CD4-positive, alpha-beta T cell treated with Interleukin-17A for 4 hours (primary cell): ENCODE data around the gene EEF2.
A peak's percentile ranks its signal among the peaks of the same experiment; 100 is the strongest.

Source experiments
- DNase-seq: peaks from one replicate; pipeline ENCODE4 v3.0.0-alpha.2; 2020; ENCODE audit warnings: mixed read lengths

The EEF2 gene

DNA sequence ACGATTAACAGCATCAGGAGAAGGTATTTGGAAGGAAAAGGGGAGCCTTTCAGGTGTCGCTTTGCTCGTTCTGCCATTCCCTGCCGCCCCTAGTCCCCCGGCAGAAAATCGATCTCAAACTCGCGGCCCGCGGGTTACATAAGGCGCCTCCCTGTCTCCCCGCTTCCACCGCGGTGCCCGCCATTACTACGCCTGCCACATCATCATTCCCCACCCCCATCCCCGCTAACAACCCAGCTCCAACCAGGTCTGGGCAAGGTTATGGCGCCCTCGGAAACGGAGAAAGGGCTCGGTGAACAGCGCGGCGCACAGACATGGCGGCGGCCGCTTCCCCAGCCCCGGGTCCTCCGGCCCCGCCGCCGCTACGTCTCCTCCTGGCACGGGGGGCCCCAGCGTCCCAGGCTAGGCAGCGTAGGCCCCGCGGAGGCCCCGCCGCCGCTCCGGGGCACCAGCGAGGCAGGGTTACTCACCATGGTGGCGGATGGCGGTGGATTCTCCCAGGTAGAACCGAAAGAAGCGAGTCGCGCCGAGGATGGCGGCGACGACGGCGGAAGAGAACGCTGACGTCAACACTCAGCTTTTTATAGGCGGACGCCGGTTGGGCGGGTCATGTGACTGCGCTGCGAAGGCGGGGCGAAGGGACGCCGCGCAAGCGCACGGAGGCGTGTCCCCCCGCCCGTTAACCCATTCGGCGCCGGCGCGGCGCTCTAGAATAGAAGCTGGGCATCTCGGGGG, at the start of gene EEF2:
EEF2 (minus strand) TSS at position 556 of the 735 bp plus-strand sequence; CDS start at position 473, 83 bp downstream.
- peak; percentile 94 for DNase-seq

GRCh38 chr19:4034048-4035017, 49.1 kb upstream of the EEF2 start:
- DNase-seq, result no peak

DNA sequence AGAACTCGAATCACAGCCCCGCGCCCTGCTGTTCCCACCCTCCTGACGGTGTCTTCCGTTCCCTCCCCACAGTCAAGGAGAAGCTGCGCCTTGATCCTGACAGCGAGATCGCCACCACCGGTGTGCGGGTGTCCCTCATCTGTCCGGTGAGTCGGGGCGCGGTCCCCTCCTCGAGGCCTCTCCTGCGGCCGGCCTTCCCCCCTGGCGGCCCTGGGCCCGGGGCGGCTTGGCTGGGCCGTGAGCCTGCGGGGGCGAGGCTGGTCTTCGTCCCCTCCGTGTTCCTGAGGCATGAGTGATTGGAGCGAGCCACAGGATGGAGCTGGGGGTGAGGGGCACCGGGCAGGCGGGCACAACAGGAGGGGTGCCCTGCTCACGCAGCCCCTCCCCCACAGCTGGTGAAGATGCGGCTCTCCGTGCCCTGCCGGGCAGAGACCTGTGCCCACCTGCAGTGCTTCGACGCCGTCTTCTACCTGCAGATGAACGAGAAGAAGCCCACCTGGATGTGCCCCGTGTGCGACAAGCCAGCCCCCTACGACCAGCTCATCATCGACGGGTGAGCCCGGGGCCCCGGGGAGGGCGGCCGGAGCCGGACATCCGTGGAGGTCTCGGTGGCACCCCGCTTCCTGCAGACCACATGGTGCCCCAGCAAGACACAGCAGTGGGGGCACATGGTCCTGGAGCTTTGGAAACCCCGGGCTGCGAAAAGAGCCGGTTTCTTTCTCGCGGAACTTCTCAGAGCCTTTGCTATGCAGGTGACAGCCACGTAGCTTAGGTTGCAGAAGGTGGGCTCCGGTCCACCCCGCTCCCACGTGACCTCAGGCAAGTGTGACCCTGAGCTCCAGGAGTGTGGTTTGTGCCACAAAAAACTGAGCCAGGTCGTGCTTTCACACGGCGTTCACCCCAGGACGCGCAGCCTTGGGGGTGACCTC, 48.0 kb upstream of the EEF2 start:
- no peak for DNase-seq

DNA sequence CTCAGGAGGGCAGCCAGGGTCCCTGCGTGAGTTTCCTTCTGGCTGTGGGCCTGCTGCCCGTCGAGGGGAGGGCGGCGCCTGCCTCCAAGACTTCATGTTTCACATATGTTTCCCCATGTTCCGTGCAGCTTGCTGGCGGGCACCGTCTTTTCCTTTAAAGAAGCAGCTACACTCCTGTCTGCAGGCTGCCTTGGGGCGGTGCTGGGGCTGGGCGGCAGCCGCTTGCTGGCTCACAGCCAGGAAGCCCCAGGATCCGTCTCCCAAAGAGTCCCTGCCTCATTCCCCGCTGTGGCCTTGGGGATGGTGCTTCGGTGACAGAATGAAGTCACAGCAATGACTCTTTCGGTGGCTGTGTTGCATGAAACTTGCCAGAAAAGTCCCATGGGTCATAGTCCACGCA, 47.2 kb upstream of the EEF2 start:
- no peak for DNase-seq

DNA sequence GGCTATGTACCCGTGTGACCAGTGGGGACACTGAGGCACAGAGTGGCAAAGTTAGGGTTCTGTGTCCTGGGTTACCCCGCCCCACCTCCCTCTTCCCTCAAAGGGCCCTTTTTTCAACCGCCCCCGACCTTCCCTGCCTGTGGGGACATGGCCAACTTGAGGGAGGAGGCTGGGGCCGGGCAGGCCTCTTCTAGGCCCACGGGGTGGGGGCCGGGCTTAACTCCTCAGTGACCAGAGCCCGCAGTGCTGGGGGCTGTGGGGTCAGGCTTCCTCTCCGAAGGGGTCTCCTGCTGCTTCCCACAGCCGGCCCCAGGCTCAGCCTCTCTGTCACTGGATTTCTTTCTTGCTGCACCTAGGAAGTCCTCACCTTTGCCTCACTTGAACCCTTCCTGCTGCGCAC, 46.2 kb upstream of the EEF2 start:
- DNase-seq, result no peak

GRCh38 chr19:4030981-4031380, 45.7 kb upstream of the EEF2 start:
- no peak for DNase-seq

GRCh38 chr19:4030552-4030951, 45.3 kb upstream of the EEF2 start:
- no peak for DNase-seq

DNA sequence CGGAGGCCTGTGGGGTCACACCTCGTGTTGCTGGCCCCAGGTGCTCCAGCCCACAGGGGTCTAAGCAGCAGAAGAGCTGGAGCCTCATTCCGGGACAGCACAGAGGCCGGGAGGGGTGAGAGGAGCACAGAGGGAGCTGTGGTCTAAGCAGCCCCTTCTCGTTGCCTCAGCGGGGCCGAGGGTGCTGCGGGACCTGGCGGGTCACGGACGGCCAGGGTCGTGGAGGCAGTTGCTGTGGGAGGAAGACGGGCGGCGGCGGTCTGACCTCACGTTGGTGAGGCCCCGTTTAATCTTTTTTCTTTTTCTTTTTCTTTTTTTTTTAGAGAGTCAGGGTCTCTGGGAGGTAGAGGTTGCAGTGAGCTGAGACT, 44.0 kb upstream of the EEF2 start:
- DNase-seq, result no peak

- no peak for DNase-seq
These were observed 43.3 kb upstream of the EEF2 start for GRCh38 chr19:4028334-4029246.

DNA sequence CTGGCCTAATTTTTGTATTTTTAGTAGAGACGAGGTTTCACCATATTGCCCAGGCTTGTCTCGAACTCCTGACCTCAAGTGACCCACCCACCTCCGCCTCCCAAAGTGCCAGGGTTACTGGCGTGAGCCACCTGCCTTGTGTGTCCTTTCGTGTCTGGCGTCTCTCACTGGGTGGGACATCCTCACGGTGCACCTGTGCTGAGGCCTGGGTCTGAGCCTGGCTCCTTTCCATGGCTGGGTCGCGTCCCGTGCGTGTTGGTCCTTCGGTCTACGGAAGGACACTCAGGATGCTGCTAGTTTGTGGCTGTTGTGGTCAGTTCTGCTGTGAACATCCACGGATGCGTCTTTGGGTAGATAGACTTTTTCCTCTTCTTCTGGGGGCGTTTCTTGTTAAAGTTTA, 41.9 kb upstream of the EEF2 start:
- no peak for DNase-seq

DNA sequence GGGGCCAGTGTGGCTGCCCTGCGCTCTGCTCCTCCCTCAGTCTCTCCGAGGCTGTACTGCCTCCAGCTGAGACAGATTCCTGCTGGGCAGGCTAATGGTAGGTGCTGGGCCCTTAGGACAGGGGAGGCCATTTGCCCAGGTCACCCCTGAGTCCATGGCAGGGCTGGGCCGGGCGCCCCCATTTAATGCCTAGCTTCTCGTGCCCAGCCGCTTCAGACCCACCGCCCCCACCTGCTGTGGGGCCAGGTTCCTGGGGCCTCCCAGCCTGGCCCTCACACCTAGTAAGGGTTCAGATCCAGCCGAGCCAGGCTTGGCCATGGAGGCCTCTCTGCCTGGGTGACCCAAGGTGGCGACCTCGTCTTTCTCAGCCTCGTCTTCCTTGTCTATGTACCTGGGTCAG, 40.1 kb upstream of the EEF2 start:
- no peak for DNase-seq

DNA sequence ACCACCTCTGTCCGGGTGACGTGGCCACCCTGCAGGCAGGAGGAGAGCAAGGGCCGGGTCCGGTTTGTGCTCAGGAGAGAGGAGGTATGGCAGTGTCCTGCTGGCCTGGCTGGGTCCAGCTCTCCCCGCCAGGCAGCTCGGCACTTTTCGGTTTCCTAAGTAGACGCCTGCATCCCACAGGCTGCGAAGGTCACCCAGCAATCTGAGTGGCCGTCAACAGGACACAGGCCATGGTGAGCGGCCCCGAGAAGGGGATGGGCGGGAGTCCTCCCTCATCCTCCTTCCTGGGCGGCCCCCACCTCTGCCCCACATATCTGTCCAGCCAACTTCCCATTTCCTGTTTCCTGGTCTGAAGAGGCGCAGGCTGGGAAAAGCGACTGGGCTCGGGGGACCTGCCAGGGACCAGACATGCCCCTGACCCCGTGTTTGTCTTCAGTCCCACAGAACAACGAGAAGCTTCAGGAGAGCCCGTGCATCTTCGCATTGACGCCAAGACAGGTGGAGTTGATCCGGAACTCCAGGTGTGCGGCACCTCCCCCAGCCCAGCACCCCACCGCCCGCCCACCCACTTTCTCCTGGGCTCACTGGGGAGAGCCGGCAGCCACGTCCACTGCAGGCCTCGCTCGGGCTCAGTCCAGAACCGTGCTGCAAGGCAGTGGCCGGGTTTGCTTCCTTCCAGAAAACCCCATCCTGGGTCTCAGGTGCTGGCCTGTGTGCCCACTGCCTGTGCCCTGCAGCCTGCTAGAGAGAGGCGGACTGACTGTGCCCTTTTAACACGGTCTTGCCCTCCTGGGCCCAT, 38.5 kb upstream of the EEF2 start:
- DNase-seq, result no peak

DNA sequence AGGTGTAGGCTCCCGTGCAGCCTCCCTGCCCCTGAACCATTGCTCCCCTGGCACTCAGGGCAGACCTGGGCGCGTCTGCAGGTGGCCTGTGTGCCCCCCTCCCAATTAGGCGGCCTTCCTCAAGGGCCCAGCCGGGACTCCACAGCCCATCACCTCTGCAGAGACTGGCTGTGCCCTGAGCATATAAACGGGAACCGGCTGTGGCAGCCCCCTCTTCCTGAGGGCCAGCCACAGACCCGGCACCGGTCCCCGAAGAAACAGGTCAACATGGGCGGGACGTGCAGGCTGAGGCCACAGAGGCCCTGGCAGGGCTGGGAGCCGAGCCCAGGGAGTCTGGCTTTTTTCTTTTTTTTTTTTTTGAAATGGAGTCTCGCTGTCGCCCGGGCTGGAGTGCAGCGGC, 34.3 kb upstream of the EEF2 start:
- DNase-seq, result no peak

DNA sequence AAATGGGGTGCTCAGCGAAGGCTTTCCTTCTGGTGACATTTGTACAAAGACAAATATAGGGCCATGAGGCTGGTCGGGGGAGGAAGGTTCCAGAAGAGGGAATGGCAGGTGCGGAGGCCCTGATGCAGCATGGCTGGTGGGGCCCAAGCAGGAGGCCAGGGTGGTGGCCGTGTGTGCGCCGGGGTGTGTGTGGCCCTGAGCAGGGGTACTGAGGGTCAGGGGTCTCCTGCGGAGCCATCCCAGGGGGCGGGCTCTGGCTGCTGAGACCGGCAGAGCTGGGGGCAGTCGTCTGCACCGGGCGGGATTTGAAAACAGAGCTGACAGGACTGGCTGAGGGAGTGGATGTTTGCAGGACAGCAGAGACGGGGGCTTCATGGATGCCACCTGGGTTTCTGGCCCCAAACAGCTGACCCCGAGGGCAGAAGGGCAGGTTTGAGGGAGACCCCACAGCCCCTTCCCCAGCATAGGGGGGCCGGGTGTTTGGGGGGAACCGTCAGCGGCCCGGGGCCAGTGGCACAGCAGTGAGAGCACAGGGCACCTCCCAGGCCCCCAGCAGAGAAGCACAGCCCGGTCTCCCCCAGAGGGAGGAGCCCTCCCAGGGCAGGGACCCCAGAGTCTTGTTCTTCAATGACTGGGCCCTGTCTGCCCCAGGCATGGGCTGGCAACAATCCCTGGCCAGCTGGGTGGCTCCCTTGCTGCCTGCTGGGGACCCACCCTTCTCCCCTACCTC, 33.7 kb upstream of the EEF2 start:
- DNase-seq, result no peak

GRCh38 chr19:4018140-4018613, 32.9 kb upstream of the EEF2 start:
- DNase-seq, result no peak

GRCh38 chr19:4016903-4017638, 31.8 kb upstream of the EEF2 start:
- DNase-seq, result no peak

GRCh38 chr19:4016486-4016885, 31.2 kb upstream of the EEF2 start:
- DNase-seq, result no peak

DNA sequence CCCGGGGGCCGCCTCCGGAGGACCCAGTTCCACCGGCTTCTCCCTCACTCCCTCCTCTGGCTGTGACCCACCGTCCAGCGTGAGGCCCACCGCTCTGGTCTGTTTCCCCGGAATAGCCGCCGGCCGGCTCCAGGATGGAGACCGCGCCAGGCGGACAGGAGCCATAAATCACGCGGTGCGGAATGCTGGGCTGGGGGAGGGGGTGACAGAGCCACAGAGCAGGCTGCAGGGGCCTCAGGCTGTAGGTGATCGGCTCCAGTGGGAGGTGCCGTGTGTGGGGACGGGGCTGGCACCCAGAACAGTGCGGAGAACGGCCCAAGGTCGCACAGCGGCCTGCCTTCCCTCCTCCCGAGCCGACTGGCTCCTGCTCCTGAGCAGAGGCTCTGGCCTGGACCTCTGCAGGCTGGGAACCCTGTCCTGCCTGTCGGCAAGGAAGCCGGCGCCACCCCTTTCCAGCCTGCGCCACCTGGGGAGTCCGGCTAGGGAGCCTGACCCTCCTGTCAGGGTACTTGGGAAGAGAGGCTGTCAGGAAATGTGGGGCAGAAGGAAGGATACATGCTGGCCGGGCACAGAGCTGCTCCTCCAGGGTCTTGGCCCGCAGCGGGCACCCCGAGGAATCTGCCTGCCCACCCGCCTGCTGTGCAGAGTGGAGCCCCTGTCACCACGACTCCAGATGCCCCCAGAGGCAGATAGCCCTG, 30.6 kb upstream of the EEF2 start:
- no peak for DNase-seq
